H1 (cell line): ENCODE measurements around the gene POLR2H. TPM values are rescaled to one million over a fixed set of nuclear protein-coding genes. Genes with fewer than 3 reads are reported as not detected.

Experiments
- CTCF ChIA-PET: fragments of 300-600 bp; sonication (Branson Sonifier 250); formaldehyde crosslinking; loops from one replicate; lab custom pipeline; 2021; ENCODE audit not compliant: partially characterized antibody; lab: Charles Lee
- POLR2A ChIA-PET: fragments of 300-600 bp; sonication (Branson Sonifier 250); formaldehyde crosslinking; loops from one replicate; lab custom pipeline; 2021; ENCODE audit warnings: inconsistent platforms; ENCODE audit not compliant: partially characterized antibody; lab: Charles Lee
- DNase-seq, 2 experiments: peaks; one replicate each; pipeline versions ENCODE4 v3.0.0 to v3.0.0-alpha.2; 2010 to 2022; ENCODE audit warnings: low spot score in 2 of 2, low read depth in 1 of 2, mixed read lengths in 1 of 2
- FAIRE-seq: peaks from 2 replicates; lab custom pipeline; 2011; peaks lifted over from hg19 to GRCh38; lab: Jason Lieb, UNC
- H2AFZ ChIP-seq: 2 replicates; pipeline ENCODE4 v1.8.1; 2012; ENCODE audit warnings: low read length, inconsistent platforms
- H2AK5ac ChIP-seq: 2 replicates; pipeline ENCODE4 v1.6.1; 2013; ENCODE audit warnings: low read depth, low read length
- H2BK120ac ChIP-seq: replicated peaks from 2 replicates; pipeline ENCODE3; 2013; ENCODE audit warnings: low read depth, low read length, inconsistent platforms
- H2BK12ac ChIP-seq: 2 replicates; pipeline ENCODE4 v1.6.1; 2013; ENCODE audit warnings: low read depth, low read length
- H2BK15ac ChIP-seq: 2 replicates; pipeline ENCODE4 v1.6.1; 2013; ENCODE audit warnings: low read length
- H2BK20ac ChIP-seq: 2 replicates; pipeline ENCODE4 v1.6.1; 2013; ENCODE audit warnings: low read length
- H2BK5ac ChIP-seq: 2 replicates; pipeline ENCODE4 v1.6.1; 2013; ENCODE audit warnings: low read depth, low read length
- H3K14ac ChIP-seq: 2 replicates; pipeline ENCODE4 v1.6.1; 2013; ENCODE audit warnings: inconsistent platforms; ENCODE audit not compliant: insufficient read length
- H3K18ac ChIP-seq: 2 replicates; pipeline ENCODE4 v1.6.1; 2013; ENCODE audit warnings: low read length; ENCODE audit errors: extremely low read depth
- H3K23ac ChIP-seq: 2 replicates; pipeline ENCODE4 v1.6.1; 2013; ENCODE audit warnings: inconsistent platforms; ENCODE audit not compliant: insufficient read length
- H3K23me2 ChIP-seq: 2 replicates; pipeline ENCODE4 v1.6.1; 2013; ENCODE audit warnings: low read depth, low read length
- H3K27ac ChIP-seq: 2 replicates; pipeline ENCODE4 v1.6.1; 2011; ENCODE audit warnings: low read depth, low read length, inconsistent platforms
- H3K27me3 ChIP-seq, 4 experiments: replicated peaks in 1 of 4; 1 replicate in 1 of 4; 2 replicates in 3 of 4; pipeline versions ENCODE4 v1.6.1 to v1.8.1; 2011 to 2013; ENCODE audit warnings: low read length in 3 of 4, mild to moderate bottlenecking in 3 of 4, inconsistent platforms in 2 of 4, mixed read lengths in 2 of 4, moderate library complexity in 1 of 4; ENCODE audit not compliant: control insufficient read depth in 3 of 4, insufficient read depth in 3 of 4; ENCODE audit errors: extremely low read depth in 1 of 4
- H3K36me3 ChIP-seq, 4 experiments: 2 replicates each; pipeline versions ENCODE4 v1.6.1 to v1.8.1; 2011 to 2013; ENCODE audit warnings: mild to moderate bottlenecking in 4 of 4, low read length in 3 of 4, moderate library complexity in 2 of 4, control low read depth in 1 of 4, inconsistent platforms in 1 of 4; ENCODE audit not compliant: insufficient read depth in 4 of 4, control insufficient read depth in 2 of 4
- H3K4ac ChIP-seq: replicated peaks from 2 replicates; pipeline ENCODE3; 2013; ENCODE audit warnings: low read length, low read depth, mixed read lengths, inconsistent platforms; ENCODE audit not compliant: insufficient read length
- H3K4me1 ChIP-seq, 4 experiments: replicated peaks in 1 of 4; 1 replicate in 1 of 4; 2 replicates in 3 of 4; pipeline versions ENCODE4 v1.6.1 to v1.8.1; 2011 to 2013; ENCODE audit warnings: low read length in 3 of 4, inconsistent platforms in 2 of 4, mixed read lengths in 1 of 4; ENCODE audit not compliant: insufficient read depth in 4 of 4, control insufficient read depth in 3 of 4
- H3K4me2 ChIP-seq, 2 experiments: 2 replicates each; pipeline versions ENCODE4 v1.6.1 to v1.8.1; 2011 to 2013; ENCODE audit warnings: low read depth in 2 of 2, low read length in 2 of 2, control low read depth in 1 of 2, inconsistent platforms in 1 of 2, mild to moderate bottlenecking in 1 of 2; ENCODE audit not compliant: insufficient read depth in 1 of 2
- H3K4me3 ChIP-seq, 4 experiments: fragments of 200-600, 300-600 bp in 1 of 4; sonication (generic), shearing (Covaris generic), sonication (Bioruptor Twin) in 1 of 4; 2 replicates each; pipeline versions ENCODE4 v1.5.1 to v1.8.1; 2011 to 2016; ENCODE audit warnings: low read length in 4 of 4, low read depth in 3 of 4, control low read depth in 2 of 4, inconsistent platforms in 2 of 4, mild to moderate bottlenecking in 2 of 4, mixed read lengths in 1 of 4, moderate library complexity in 1 of 4; ENCODE audit not compliant: insufficient read depth in 2 of 4; ENCODE audit errors: extremely low read depth in 1 of 4
- H3K56ac ChIP-seq: replicated peaks from 2 replicates; pipeline ENCODE3; 2013; ENCODE audit warnings: low read depth, mild to moderate bottlenecking, mixed read lengths, low read length, inconsistent platforms; ENCODE audit not compliant: insufficient read length
- H3K79me1 ChIP-seq: 2 replicates; pipeline ENCODE4 v1.6.1; 2013; ENCODE audit warnings: low read depth, low read length, control low read depth
- H3K79me2 ChIP-seq, 2 experiments: 2 replicates each; pipeline versions ENCODE4 v1.6.1 to v1.8.1; 2012 to 2013; ENCODE audit warnings: low read length in 2 of 2, mild to moderate bottlenecking in 2 of 2, inconsistent platforms in 1 of 2; ENCODE audit not compliant: insufficient read depth in 2 of 2, control insufficient read depth in 1 of 2
- H3K9ac ChIP-seq, 4 experiments: replicated peaks in 1 of 4; 1 replicate in 1 of 4; 2 replicates in 3 of 4; pipeline versions ENCODE4 v1.6.1 to v1.8.1; 2011 to 2013; ENCODE audit warnings: low read depth in 3 of 4, low read length in 3 of 4, control low read depth in 2 of 4, mild to moderate bottlenecking in 2 of 4, moderate library complexity in 2 of 4, inconsistent platforms in 1 of 4; ENCODE audit errors: extremely low read depth in 1 of 4
- H3K9me3 ChIP-seq, 2 experiments: 2 replicates each; pipeline versions ENCODE4 v1.6.1 to v1.8.1; 2012 to 2013; ENCODE audit warnings: mild to moderate bottlenecking in 2 of 2, moderate library complexity in 2 of 2, control low read depth in 1 of 2, inconsistent platforms in 1 of 2, low read depth in 1 of 2, low read length in 1 of 2, mixed read lengths in 1 of 2; ENCODE audit not compliant: insufficient read depth in 2 of 2
- H4K20me1 ChIP-seq, 2 experiments: replicated peaks in 1 of 2; 2 replicates each; pipeline versions ENCODE3 to v1.8.1; 2011 to 2013; ENCODE audit warnings: inconsistent platforms in 2 of 2, low read length in 2 of 2, mild to moderate bottlenecking in 1 of 2; ENCODE audit not compliant: insufficient read depth in 2 of 2, control insufficient read depth in 1 of 2
- H4K5ac ChIP-seq: 2 replicates; pipeline ENCODE4 v1.6.1; 2013; ENCODE audit warnings: low read length, low read depth, mixed read lengths, inconsistent platforms; ENCODE audit not compliant: insufficient read length
- H4K8ac ChIP-seq: 2 replicates; pipeline ENCODE4 v1.8.0; 2013; ENCODE audit warnings: mild to moderate bottlenecking, moderate library complexity, low read length, inconsistent platforms; ENCODE audit not compliant: insufficient read depth; ENCODE audit errors: extremely low read depth
- H4K91ac ChIP-seq: replicated peaks from 2 replicates; pipeline ENCODE3; 2013; ENCODE audit warnings: low read length, mixed read lengths, inconsistent platforms; ENCODE audit not compliant: insufficient read length
- ASH2L ChIP-seq: fragments of 200-600, 300-600 bp; sonication (generic); IDR thresholded peaks from one replicate; pipeline ENCODE4 v1.7.1; 2017; ENCODE audit warnings: low read length
- RFX5 ChIP-seq: IDR thresholded peaks from 2 replicates; pipeline ENCODE4 v1.6.1; 2011; ENCODE audit warnings: low read depth, low read length, improper control_type of control experiment, borderline replicate concordance
- SAP30 ChIP-seq: fragments of 300-600 bp; sonication (generic); IDR thresholded peaks from 2 replicates; pipeline ENCODE4 v1.7.1; 2012; ENCODE audit warnings: low read length, moderate library complexity, mild to moderate bottlenecking, inconsistent platforms; ENCODE audit not compliant: insufficient read depth, insufficient replicate concordance
- WGBS, 2 experiments: shearing (Covaris generic) in 1 of 2; methylation state at CpG; one replicate each; pipeline versions ENCODE4 v1.1.6 to v1.1.7; 2013 to 2015; ENCODE audit warnings: low lambda C conversion rate in 2 of 2, mixed read lengths in 2 of 2, inconsistent platforms in 1 of 2, low coverage in 1 of 2, missing lambda C conversion rate in 1 of 2; ENCODE audit not compliant: insufficient replicate concordance in 2 of 2, insufficient coverage in 1 of 2, insufficient read length in 1 of 2; ENCODE audit errors: extremely low coverage in 1 of 2, missing lambda C conversion rate in 1 of 2; 5-methylcytosine and 5-hydroxymethylcytosine counted together
- polyA plus RNA-seq, 7 experiments: library from polyadenylated mRNA; depleted of rRNA in 3 of 7; stranded (reverse) in 5 of 7; unstranded in 2 of 7; fragments of >200 nt in 5 of 7; fragments of 200-250 nt in 2 of 7; gene quantifications; 1 replicate in 5 of 7; 2 replicates in 1 of 7; 4 replicates in 1 of 7; pipeline versions ENCODE4 v1.2.1 to v1.2.3, GENCODE V29; 2011 to 2013; ENCODE audit warnings: missing spikeins in 2 of 7, mixed read lengths in 2 of 7
- total RNA-seq: library from RNA; stranded (reverse); fragmentation: NEBNext Ultra II Directional; extraction: Animal tissue kit (Norgen Biotek cat#: 25700); gene quantifications from 2 replicates; pipeline ENCODE4 v1.2.1, GENCODE V29; 2021

Gene POLR2H
- total and polyA plus RNA-seq, 2 of the 8 experiments (the other 6 are each of a cell fraction or from before 2014, with no cell fraction given): 113 to 335 TPM

- TF ChIP-seq SAP30: no peak
- TF ChIP-seq RFX5: no peak
- no peak for TF ChIP-seq ASH2L
- Histone ChIP-seq H3K4me3 (no peak overlapping the region), H3K9me3 (no peaks in the 10 kb centered on the region), H4K5ac (no peak overlapping the region), H3K56ac (no peak overlapping the region), H4K8ac (no peak overlapping the region), H2BK15ac (no peak overlapping the region; the same call in 1 of the 2 replicates), H3K23me2 (no peaks in the 10 kb centered on the region; the same call in 1 of the 2 replicates), H4K20me1 (peaks cover 0 to 9% of the 10 kb centered on the region in 2 experiments), H3K79me2 (no peaks in the 10 kb centered on the region), H3K4me1 (peaks cover 4 to 14% (median 12%) of the 10 kb centered on the region in 4 experiments), H3K27me3 (peaks cover 0 to 3% (median 2%) of the 10 kb centered on the region in 4 experiments; a peak in 4 of 7 replicates), H2AK5ac (no peak overlapping the region), H3K4ac (no peak overlapping the region), H2BK12ac (no peak overlapping the region), H3K23ac (no peak overlapping the region), H3K79me1 (no peaks in the 10 kb centered on the region), H3K36me3 (peaks cover 2 to 10% (median 8%) of the 10 kb centered on the region in 4 experiments; a peak in 7 of 8 replicates), H4K91ac (no peak overlapping the region), H3K14ac (no peak overlapping the region), H2BK120ac (no peak overlapping the region), H3K4me2 (no peak overlapping the region), H2BK5ac (no peak overlapping the region), H2BK20ac (no peak overlapping the region), H3K18ac (no peak overlapping the region), H3K9ac (no peak overlapping the region), H2AFZ (no peak overlapping the region), H3K27ac (no peak overlapping the region)
- 96% methylated on average over 4 of the region's 5 CpGs; no CpG with 5 or more reads in 1 of the 2 experiments for WGBS, 2 experiments
- DNase-seq (no peak), FAIRE-seq (no peak)
- POLR2A ChIA-PET: interaction anchor here (0.6 to 4.2 kb wide), 4 partner anchors 11 to 293 kb away, joined by 3 to 32 read pairs (median 3); partner anchors contain the start of genes CLCN2 and POLR2H
- CTCF ChIA-PET: interaction anchor here (0.9 to 11.5 kb wide), 28 partner anchors 9 to 184 kb away, joined by 3 to 223 read pairs (median 14); partner anchors contain the start of genes CHRD, CLCN2 and FAM131A
Measured at GRCh38 chr3:184372911-184373310, 11.4 kb downstream of the POLR2H start.
